HepG2 (cell line): ENCODE measurements around the gene LCN12.

ENCODE experiments used
- BCL6 ChIP-seq: IDR thresholded peaks from 2 replicates; pipeline ENCODE4 v1.6.1; 2016; ENCODE audit warnings: missing genetic modification reagents, missing compliant biosample characterization
- MAFF ChIP-seq: IDR thresholded peaks from 2 replicates; pipeline ENCODE4 v1.6.1; 2011; ENCODE audit warnings: low read depth, low read length, improper control_type of control experiment
- MAFK ChIP-seq, 2 experiments: IDR thresholded peaks in 1 of 2; conservative IDR thresholded peaks in 1 of 2; 2 replicates each; pipeline ENCODE4 v1.6.1; 2011; ENCODE audit warnings: improper control_type of control experiment in 2 of 2, low read length in 2 of 2
- NFYB ChIP-seq: sonication (generic); formaldehyde crosslinking; IDR thresholded peaks from 2 replicates; pipeline ENCODE4 v1.4.0; 2020; ENCODE audit warnings: missing genetic modification reagents
- ZBTB1 ChIP-seq: sonication (generic); formaldehyde crosslinking; IDR thresholded peaks from 2 replicates; pipeline ENCODE4 v1.4.0; 2020; ENCODE audit warnings: missing genetic modification reagents, borderline replicate concordance
- ZNF350 ChIP-seq: sonication (generic); formaldehyde crosslinking; IDR thresholded peaks from 2 replicates; pipeline ENCODE4 v1.4.0; 2020; ENCODE audit warnings: mild to moderate bottlenecking, low read depth, missing genetic modification reagents, borderline replicate concordance
- ZNF496 ChIP-seq: sonication (generic); formaldehyde crosslinking; IDR thresholded peaks from 2 replicates; pipeline ENCODE4 v1.8.1; 2023; ENCODE audit warnings: mild to moderate bottlenecking, moderate library complexity, missing genetic modification reagents; ENCODE audit not compliant: insufficient replicate concordance
- TF ChIP-seq, protein P1 (sequence below): IDR thresholded peaks from 2 replicates; pipeline ENCODE4 v1.6.1; 2018; ENCODE audit warnings: missing genetic modification reagents, mild to moderate bottlenecking, missing compliant biosample characterization
- TF ChIP-seq, protein P2 (sequence below): IDR thresholded peaks from 2 replicates; pipeline ENCODE4 v1.6.1; 2016
- TF ChIP-seq, protein P3 (sequence below): sonication (generic); formaldehyde crosslinking; IDR thresholded peaks from 2 replicates; pipeline ENCODE4 v1.8.0; 2022; ENCODE audit warnings: missing genetic modification reagents, mild to moderate bottlenecking, borderline replicate concordance
- TF ChIP-seq, protein P4 (sequence below): sonication (generic); formaldehyde crosslinking; IDR thresholded peaks from 2 replicates; pipeline ENCODE4 v1.4.0; 2020; ENCODE audit warnings: mild to moderate bottlenecking, missing genetic modification reagents
- TF ChIP-seq, protein P5 (sequence below): sonication (generic); formaldehyde crosslinking; conservative IDR thresholded peaks from 2 replicates; pipeline ENCODE4 v1.5.0; 2020; ENCODE audit warnings: missing genetic modification reagents

DNA sequence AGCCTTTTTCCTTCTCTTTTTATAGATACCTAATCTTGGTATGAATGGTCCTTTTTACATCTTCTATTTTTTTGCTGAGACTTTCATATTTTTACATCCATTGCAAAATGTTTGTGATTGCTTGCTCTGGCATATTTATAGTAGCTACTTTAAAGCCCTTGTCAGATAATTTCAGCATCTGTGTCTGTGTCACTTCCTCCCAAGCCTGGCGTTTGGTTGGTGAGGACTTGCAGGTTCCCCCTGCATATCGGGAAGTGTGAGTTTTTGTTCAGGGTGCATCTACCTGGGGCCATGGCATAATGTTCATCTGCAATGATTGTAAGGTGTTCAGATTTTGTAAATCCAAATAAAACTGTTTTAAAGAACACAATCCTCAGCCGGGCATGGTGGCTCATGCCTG lies 16.4 kb upstream of the LCN12 start:
- no peak for TF ChIP-seq BCL6 (CRISPR knock-in tag)
- TF ChIP-seq, protein P1, sequence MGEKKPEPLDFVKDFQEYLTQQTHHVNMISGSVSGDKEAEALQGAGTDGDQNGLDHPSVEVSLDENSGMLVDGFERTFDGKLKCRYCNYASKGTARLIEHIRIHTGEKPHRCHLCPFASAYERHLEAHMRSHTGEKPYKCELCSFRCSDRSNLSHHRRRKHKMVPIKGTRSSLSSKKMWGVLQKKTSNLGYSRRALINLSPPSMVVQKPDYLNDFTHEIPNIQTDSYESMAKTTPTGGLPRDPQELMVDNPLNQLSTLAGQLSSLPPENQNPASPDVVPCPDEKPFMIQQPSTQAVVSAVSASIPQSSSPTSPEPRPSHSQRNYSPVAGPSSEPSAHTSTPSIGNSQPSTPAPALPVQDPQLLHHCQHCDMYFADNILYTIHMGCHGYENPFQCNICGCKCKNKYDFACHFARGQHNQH: no peak
- peak in 1 of 2 experiments; percentile 33; a peak in 1 of 4 replicates for TF ChIP-seq MAFK (conservative IDR thresholded peaks at IDR 0.05 in 1 of 2, IDR thresholded peaks at IDR 0.05 in 1 of 2; ENCODE audit: low read length in 2 of 2)
- TF ChIP-seq ZBTB1 (CRISPR knock-in tag): no peak
- TF ChIP-seq ZNF350: no peak
- TF ChIP-seq, protein P2, sequence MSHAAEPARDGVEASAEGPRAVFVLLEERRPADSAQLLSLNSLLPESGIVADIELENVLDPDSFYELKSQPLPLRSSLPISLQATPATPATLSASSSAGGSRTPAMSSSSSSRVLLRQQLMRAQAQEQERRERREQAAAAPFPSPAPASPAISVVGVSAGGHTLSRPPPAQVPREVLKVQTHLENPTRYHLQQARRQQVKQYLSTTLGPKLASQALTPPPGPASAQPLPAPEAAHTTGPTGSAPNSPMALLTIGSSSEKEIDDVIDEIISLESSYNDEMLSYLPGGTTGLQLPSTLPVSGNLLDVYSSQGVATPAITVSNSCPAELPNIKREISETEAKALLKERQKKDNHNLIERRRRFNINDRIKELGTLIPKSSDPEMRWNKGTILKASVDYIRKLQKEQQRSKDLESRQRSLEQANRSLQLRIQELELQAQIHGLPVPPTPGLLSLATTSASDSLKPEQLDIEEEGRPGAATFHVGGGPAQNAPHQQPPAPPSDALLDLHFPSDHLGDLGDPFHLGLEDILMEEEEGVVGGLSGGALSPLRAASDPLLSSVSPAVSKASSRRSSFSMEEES (CRISPR knock-in tag): no peak
- TF ChIP-seq, protein P3, sequence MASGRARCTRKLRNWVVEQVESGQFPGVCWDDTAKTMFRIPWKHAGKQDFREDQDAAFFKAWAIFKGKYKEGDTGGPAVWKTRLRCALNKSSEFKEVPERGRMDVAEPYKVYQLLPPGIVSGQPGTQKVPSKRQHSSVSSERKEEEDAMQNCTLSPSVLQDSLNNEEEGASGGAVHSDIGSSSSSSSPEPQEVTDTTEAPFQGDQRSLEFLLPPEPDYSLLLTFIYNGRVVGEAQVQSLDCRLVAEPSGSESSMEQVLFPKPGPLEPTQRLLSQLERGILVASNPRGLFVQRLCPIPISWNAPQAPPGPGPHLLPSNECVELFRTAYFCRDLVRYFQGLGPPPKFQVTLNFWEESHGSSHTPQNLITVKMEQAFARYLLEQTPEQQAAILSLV (CRISPR knock-in tag): no peak
- no peak for TF ChIP-seq NFYB (CRISPR knock-in tag)
- TF ChIP-seq, protein P4, sequence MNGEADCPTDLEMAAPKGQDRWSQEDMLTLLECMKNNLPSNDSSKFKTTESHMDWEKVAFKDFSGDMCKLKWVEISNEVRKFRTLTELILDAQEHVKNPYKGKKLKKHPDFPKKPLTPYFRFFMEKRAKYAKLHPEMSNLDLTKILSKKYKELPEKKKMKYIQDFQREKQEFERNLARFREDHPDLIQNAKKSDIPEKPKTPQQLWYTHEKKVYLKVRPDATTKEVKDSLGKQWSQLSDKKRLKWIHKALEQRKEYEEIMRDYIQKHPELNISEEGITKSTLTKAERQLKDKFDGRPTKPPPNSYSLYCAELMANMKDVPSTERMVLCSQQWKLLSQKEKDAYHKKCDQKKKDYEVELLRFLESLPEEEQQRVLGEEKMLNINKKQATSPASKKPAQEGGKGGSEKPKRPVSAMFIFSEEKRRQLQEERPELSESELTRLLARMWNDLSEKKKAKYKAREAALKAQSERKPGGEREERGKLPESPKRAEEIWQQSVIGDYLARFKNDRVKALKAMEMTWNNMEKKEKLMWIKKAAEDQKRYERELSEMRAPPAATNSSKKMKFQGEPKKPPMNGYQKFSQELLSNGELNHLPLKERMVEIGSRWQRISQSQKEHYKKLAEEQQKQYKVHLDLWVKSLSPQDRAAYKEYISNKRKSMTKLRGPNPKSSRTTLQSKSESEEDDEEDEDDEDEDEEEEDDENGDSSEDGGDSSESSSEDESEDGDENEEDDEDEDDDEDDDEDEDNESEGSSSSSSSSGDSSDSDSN (CRISPR knock-in tag): no peak
- TF ChIP-seq MAFF: peak; percentile 26; the same call in 1 of the 2 replicates
- TF ChIP-seq, protein P5, sequence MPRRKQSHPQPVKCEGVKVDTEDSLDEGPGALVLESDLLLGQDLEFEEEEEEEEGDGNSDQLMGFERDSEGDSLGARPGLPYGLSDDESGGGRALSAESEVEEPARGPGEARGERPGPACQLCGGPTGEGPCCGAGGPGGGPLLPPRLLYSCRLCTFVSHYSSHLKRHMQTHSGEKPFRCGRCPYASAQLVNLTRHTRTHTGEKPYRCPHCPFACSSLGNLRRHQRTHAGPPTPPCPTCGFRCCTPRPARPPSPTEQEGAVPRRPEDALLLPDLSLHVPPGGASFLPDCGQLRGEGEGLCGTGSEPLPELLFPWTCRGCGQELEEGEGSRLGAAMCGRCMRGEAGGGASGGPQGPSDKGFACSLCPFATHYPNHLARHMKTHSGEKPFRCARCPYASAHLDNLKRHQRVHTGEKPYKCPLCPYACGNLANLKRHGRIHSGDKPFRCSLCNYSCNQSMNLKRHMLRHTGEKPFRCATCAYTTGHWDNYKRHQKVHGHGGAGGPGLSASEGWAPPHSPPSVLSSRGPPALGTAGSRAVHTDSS (CRISPR knock-in tag): no peak
- no peak for TF ChIP-seq ZNF496 (CRISPR knock-in tag)
